ENCODE data around the gene ME3.
"Not testable (repeated sequence)": the region's sequence is repeated elsewhere in the genome, so short reads cannot be mapped to it uniquely, and the experiment has no call there.

Gene ME3

GRCh38 chr11:86621854-86622253, 50.6 kb downstream of the ME3 start:
- no peak for DNase-seq

GRCh38 chr11:86620891-86621521, 51.4 kb downstream of the ME3 start:
- DNase-seq, result no peak

- not testable (repeated sequence) for DNase-seq
These were observed 53.0 kb downstream of the ME3 start for GRCh38 chr11:86619428-86619827.

- no peak for DNase-seq
These were observed 54.9 kb downstream of the ME3 start for GRCh38 chr11:86617502-86617901.

GRCh38 chr11:86615487-86615886, 56.9 kb downstream of the ME3 start:
- no peak for DNase-seq

GRCh38 chr11:86610559-86611341, 61.7 kb downstream of the ME3 start:
- DNase-seq, result no peak

- DNase-seq, result peak in 19 of 56 donors; percentile 2 to 46 (median 20)
These were observed 64.1 kb downstream of the ME3 start for GRCh38 chr11:86608251-86608799.

- DNase-seq, result no peak
These were observed 65.5 kb downstream of the ME3 start for GRCh38 chr11:86606836-86607481.

- no peak for DNase-seq
These were observed 66.1 kb downstream of the ME3 start for GRCh38 chr11:86606270-86606835.

GRCh38 chr11:86596861-86597586, 75.4 kb downstream of the ME3 start:
- DNase-seq, result no peak

- DNase-seq, result no peak
These were observed 76.5 kb downstream of the ME3 start for GRCh38 chr11:86595955-86596354.

- no peak for DNase-seq
These were observed 77.0 kb downstream of the ME3 start for GRCh38 chr11:86595451-86595850.

- DNase-seq, result no peak
These were observed 77.7 kb downstream of the ME3 start for GRCh38 chr11:86594746-86595145.

GRCh38 chr11:86593833-86594232, 78.6 kb downstream of the ME3 start:
- no peak for DNase-seq

GRCh38 chr11:86592659-86593451, 79.6 kb downstream of the ME3 start:
- peak in 3 of 56 donors; percentile 17 to 56 (median 40) for DNase-seq

- DNase-seq, result no peak
These were observed 80.3 kb downstream of the ME3 start for GRCh38 chr11:86592047-86592591.

GRCh38 chr11:86591631-86592030, 80.8 kb downstream of the ME3 start:
- no peak for DNase-seq

- DNase-seq, result no peak
These were observed 82.4 kb downstream of the ME3 start for GRCh38 chr11:86589856-86590589.

- no peak for DNase-seq
These were observed 83.2 kb downstream of the ME3 start for GRCh38 chr11:86589204-86589603.

All from amygdala (tissue), 56 donors.